K562 (cell line): Measurements from ENCODE around the gene NAA38. TPM values are rescaled to one million over a fixed set of nuclear protein-coding genes. Genes with fewer than 3 reads are reported as not detected.
A peak's percentile ranks its signal among the peaks of the same experiment; 100 is the strongest.

Experiments used
- ASH1L ChIP-seq: fragments of 450-650 bp; IDR thresholded peaks from 2 replicates; pipeline ENCODE4 v1.6.1; 2018; ENCODE audit warnings: borderline replicate concordance, mild to moderate bottlenecking, low read depth; ENCODE audit not compliant: partially characterized antibody
- CCNT2 ChIP-seq: IDR thresholded peaks from 2 replicates; pipeline ENCODE4 v1.6.1; 2011; ENCODE audit warnings: borderline replicate concordance, low read depth, mild to moderate bottlenecking, moderate library complexity, mixed read lengths, low read length; ENCODE audit not compliant: insufficient read length; ENCODE audit errors: extremely low read depth
- CREB5 ChIP-seq: fragments of 250-450 bp; sonication (Bioruptor Pico); IDR thresholded peaks from 2 replicates; pipeline ENCODE4 v1.5.0; 2020; ENCODE audit warnings: mild to moderate bottlenecking
- ELF2 ChIP-seq: fragments of 250-450 bp; sonication (Bioruptor Pico); IDR thresholded peaks from 2 replicates; pipeline ENCODE4 v1.5.0; 2021; ENCODE audit warnings: mild to moderate bottlenecking
- HDAC3 ChIP-seq: fragments of 450-650 bp; IDR thresholded peaks from 2 replicates; pipeline ENCODE4 v1.6.1; 2018; ENCODE audit warnings: borderline replicate concordance, mild to moderate bottlenecking, moderate library complexity; ENCODE audit not compliant: partially characterized antibody
- HNRNPL ChIP-seq: fragments of 200-400 bp; formaldehyde crosslinking; IDR thresholded peaks from 2 replicates; pipeline ENCODE4 v1.6.1; 2017; ENCODE audit warnings: low read depth, mild to moderate bottlenecking, low read length
- MEF2D ChIP-seq: conservative IDR thresholded peaks from 2 replicates; pipeline ENCODE4 v1.6.1; 2016; ENCODE audit warnings: low read depth, missing genetic modification characterization, missing compliant biosample characterization
- MIER1 ChIP-seq: fragments of 450-650 bp; IDR thresholded peaks from 2 replicates; pipeline ENCODE4 v1.6.1; 2016; ENCODE audit warnings: antibody characterized with exemption, mild to moderate bottlenecking, low read depth
- PHB ChIP-seq: fragments of 250-450 bp; sonication (Bioruptor Pico); IDR thresholded peaks from 2 replicates; pipeline ENCODE4 v1.5.0; 2021
- SUPT5H ChIP-seq: fragments of 450-650 bp; IDR thresholded peaks from 2 replicates; pipeline ENCODE4 v1.6.1; 2016
- TGIF2 ChIP-seq: sonication (generic); formaldehyde crosslinking; IDR thresholded peaks from 2 replicates; pipeline ENCODE4 v1.8.1; 2022; ENCODE audit warnings: mild to moderate bottlenecking, missing genetic modification reagents, moderate library complexity
- XRCC5 ChIP-seq: fragments of 200-400 bp; formaldehyde crosslinking; IDR thresholded peaks from 2 replicates; pipeline ENCODE4 v1.6.1; 2017; ENCODE audit warnings: low read depth, mild to moderate bottlenecking, low read length
- ZNF311 ChIP-seq: fragments of 250-450 bp; sonication (Bioruptor Pico); IDR thresholded peaks from 2 replicates; pipeline ENCODE4 v1.4.0; 2020; ENCODE audit warnings: mild to moderate bottlenecking, moderate library complexity
- ZNF316 ChIP-seq: fragments of 450-650 bp; IDR thresholded peaks from 2 replicates; pipeline ENCODE4 v1.6.1; 2016
- ZNF696 ChIP-seq: fragments of 250-450 bp; sonication (Bioruptor Pico); conservative IDR thresholded peaks from 2 replicates; pipeline ENCODE4 v1.4.0; 2020; ENCODE audit warnings: mild to moderate bottlenecking, moderate library complexity
- ZSCAN32 ChIP-seq: fragments of 450-650 bp; formaldehyde crosslinking; IDR thresholded peaks from 2 replicates; pipeline ENCODE4 v1.4.0; 2020; ENCODE audit warnings: mild to moderate bottlenecking, moderate library complexity
- polyA plus RNA-seq, 8 experiments: library from polyadenylated mRNA; depleted of rRNA in 4 of 8; stranded (reverse) in 5 of 8; unstranded in 3 of 8; fragments of >200 nt; fragmentation: Nextera tagmentation in 2 of 8; fragmentation: Illumina TruSeq in 1 of 8; extraction: Ambion mirVana in 2 of 8; extraction: Trizol in 1 of 8; gene quantifications; 2 replicates each; pipeline versions ENCODE4 v1.2.1 to v1.2.3, GENCODE V29; 2011 to 2014; ENCODE audit warnings: inconsistent platforms in 1 of 8, missing spikeins in 1 of 8
- total RNA-seq, 7 experiments: library from RNA; depleted of rRNA in 6 of 7; stranded (reverse); fragments of >200 nt in 6 of 7; fragmentation: Illumina TruSeq in 2 of 7; extraction: Trizol in 2 of 7; gene quantifications; 2 replicates each; pipeline versions ENCODE4 v1.2.1 to v1.2.3, GENCODE V29; 2011 to 2021; ENCODE audit warnings: low replicate concordance in 1 of 7
- TF ChIP-seq, protein P1 (sequence below), 2 experiments: IDR thresholded peaks in 1 of 2; conservative IDR thresholded peaks in 1 of 2; 2 replicates each; pipeline ENCODE4 v1.6.1; 2016; ENCODE audit warnings: low read depth in 2 of 2, mild to moderate bottlenecking in 1 of 2, missing compliant biosample characterization in 1 of 2, missing genetic modification characterization in 1 of 2, moderate library complexity in 1 of 2
- TF ChIP-seq, protein P2 (sequence below): fragments of 250-450 bp; sonication (Bioruptor Pico); IDR thresholded peaks from 2 replicates; pipeline ENCODE4 v1.8.0; 2021; ENCODE audit warnings: moderate library complexity, mild to moderate bottlenecking, inconsistent platforms

Gene NAA38
- total and polyA plus RNA-seq, 9 of the 15 experiments (the other 6 are each of a cell fraction or from before 2014, with no cell fraction given), result 16.4 to 99.8 (median 57.3) TPM

DNA sequence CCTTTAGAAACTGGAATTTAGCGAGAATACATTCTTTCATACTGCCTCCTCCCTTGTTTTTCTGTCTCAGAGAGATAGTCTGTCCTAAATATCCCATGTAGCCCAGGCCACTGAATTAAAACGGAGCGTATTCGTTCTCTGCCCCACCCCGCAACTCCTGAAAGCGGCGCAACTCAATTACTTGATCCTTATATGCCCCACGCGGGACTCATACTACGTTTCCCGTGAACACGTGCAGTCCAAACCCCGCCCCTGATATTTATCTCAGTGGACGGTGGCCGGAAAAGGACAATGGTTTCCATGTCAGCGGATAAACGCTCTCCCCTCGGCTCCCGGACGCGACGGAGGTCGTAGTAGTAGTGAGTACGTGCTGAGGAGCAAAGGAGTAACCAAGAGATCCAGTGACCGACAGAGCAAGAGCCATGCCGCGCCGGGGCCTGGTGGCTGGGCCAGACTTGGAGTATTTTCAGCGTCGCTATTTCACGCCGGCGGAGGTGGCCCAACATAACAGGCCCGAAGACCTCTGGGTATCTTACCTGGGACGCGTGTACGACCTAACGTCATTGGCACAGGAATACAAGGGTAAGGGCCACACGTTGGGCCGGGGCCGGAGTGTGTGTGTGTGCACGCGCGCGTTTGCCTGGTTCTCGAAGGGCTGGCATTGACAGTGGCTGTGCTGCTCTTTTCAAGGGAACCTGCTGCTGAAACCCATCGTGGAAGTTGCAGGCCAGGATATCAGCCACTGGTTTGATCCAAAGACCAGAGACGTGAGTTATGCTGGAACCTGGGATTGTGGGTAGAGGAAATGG, 558 bp upstream of the NAA38 start, which contains the start of gene CYB5D1 (continued):
- TF ChIP-seq HDAC3 (no peak), SUPT5H (0 out of 2 replicates have a peak, but pooled peaks have one; percentile 59), MIER1 (no peak), ZNF696 (CRISPR knock-in tag) (no peak), MEF2D (tag) (no peak), PHB (CRISPR knock-in tag) (no peak), HNRNPL (no peak), TGIF2 (no peak), ZNF311 (CRISPR knock-in tag) (no peak), XRCC5 (no peak), ASH1L (no peak), CREB5 (CRISPR knock-in tag) (no peak), ZSCAN32 (no peak), ELF2 (CRISPR knock-in tag) (no peak), CCNT2 (no peak), ZNF316 (no peak)
- TF ChIP-seq, protein P1, sequence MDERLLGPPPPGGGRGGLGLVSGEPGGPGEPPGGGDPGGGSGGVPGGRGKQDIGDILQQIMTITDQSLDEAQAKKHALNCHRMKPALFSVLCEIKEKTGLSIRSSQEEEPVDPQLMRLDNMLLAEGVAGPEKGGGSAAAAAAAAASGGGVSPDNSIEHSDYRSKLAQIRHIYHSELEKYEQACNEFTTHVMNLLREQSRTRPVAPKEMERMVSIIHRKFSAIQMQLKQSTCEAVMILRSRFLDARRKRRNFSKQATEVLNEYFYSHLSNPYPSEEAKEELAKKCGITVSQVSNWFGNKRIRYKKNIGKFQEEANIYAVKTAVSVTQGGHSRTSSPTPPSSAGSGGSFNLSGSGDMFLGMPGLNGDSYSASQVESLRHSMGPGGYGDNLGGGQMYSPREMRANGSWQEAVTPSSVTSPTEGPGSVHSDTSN (CRISPR knock-in tag; IDR thresholded peaks at IDR 0.05; ENCODE audit: low read depth), result no peak
- TF ChIP-seq, protein P1 (tag; conservative IDR thresholded peaks at IDR 0.05; ENCODE audit: low read depth), result no peak
- TF ChIP-seq, protein P2, sequence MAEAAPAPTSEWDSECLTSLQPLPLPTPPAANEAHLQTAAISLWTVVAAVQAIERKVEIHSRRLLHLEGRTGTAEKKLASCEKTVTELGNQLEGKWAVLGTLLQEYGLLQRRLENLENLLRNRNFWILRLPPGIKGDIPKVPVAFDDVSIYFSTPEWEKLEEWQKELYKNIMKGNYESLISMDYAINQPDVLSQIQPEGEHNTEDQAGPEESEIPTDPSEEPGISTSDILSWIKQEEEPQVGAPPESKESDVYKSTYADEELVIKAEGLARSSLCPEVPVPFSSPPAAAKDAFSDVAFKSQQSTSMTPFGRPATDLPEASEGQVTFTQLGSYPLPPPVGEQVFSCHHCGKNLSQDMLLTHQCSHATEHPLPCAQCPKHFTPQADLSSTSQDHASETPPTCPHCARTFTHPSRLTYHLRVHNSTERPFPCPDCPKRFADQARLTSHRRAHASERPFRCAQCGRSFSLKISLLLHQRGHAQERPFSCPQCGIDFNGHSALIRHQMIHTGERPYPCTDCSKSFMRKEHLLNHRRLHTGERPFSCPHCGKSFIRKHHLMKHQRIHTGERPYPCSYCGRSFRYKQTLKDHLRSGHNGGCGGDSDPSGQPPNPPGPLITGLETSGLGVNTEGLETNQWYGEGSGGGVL (CRISPR knock-in tag), result no peak
